PC-9 (cell line): ENCODE measurements around the gene SV2C. TPM values are rescaled to one million over a fixed set of nuclear protein-coding genes. Genes with fewer than 3 reads are reported as not detected.
A peak's percentile ranks its signal among the peaks of the same experiment; 100 is the strongest.

Experiments used
- BruUV-seq: library from RNA; stranded (reverse); fragments of 400-500 nt; replicated peaks from 2 replicates; lab custom pipeline; 2021; lab: Mats Ljungman, UMichigan
- CTCF ChIA-PET: fragments of 300-600 bp; sonication (Branson Sonifier 250); formaldehyde crosslinking; loops from one replicate; lab custom pipeline; 2022; ENCODE audit warnings: antibody characterized with exemption; lab: Charles Lee
- POLR2A ChIA-PET: fragments of 300-600 bp; sonication (Branson Sonifier 250); formaldehyde crosslinking; loops from one replicate; lab custom pipeline; 2022; ENCODE audit warnings: antibody characterized with exemption; ENCODE audit not compliant: unreplicated experiment; lab: Charles Lee
- DNase-seq, 2 experiments: peaks; one replicate each; pipeline versions ENCODE4 v3.0.0 to v3.0.0-alpha.2; 2015 to 2022; ENCODE audit warnings: mixed read lengths in 1 of 2
- H2AFZ ChIP-seq: fragments of 200-600 bp; sonication (generic); 2 replicates; pipeline ENCODE4 v1.8.1; 2017; ENCODE audit warnings: antibody characterized with exemption
- H3F3A ChIP-seq: fragments of 200-600 bp; sonication (generic); 2 replicates; pipeline ENCODE4 v1.8.1; 2017; ENCODE audit warnings: antibody characterized with exemption, mild to moderate bottlenecking, low read depth; ENCODE audit not compliant: insufficient read depth
- H3K27ac ChIP-seq: fragments of 200-600 bp; sonication (generic); 2 replicates; pipeline ENCODE4 v1.6.1; 2016; ENCODE audit warnings: mixed run types
- H3K27me3 ChIP-seq: fragments of 200-600 bp; sonication (generic); 2 replicates; pipeline ENCODE4 v1.6.1; 2016; ENCODE audit warnings: low read depth, mixed run types; ENCODE audit not compliant: insufficient read depth
- H3K36me3 ChIP-seq: fragments of 200-600 bp; sonication (generic); 2 replicates; pipeline ENCODE4 v1.6.1; 2016; ENCODE audit warnings: low read depth, mixed run types
- H3K4me1 ChIP-seq: fragments of 200-600 bp; sonication (generic); replicated peaks from 2 replicates; pipeline ENCODE4 v1.6.1; 2016; ENCODE audit warnings: mixed run types; ENCODE audit not compliant: insufficient read depth
- H3K4me2 ChIP-seq: fragments of 200-600 bp; sonication (generic); 2 replicates; pipeline ENCODE4 v1.6.1; 2017; ENCODE audit warnings: mixed run types
- H3K4me3 ChIP-seq: fragments of 200-600 bp; sonication (generic); 2 replicates; pipeline ENCODE4 v1.6.1; 2016; ENCODE audit warnings: mixed run types
- H3K79me2 ChIP-seq: fragments of 200-600 bp; sonication (generic); 2 replicates; pipeline ENCODE4 v1.6.1; 2017; ENCODE audit warnings: low read depth, mixed run types
- H3K9me2 ChIP-seq: fragments of 200-600 bp; sonication (generic); 2 replicates; pipeline ENCODE4 v1.8.1; 2017; ENCODE audit warnings: mild to moderate bottlenecking; ENCODE audit not compliant: insufficient read depth
- H3K9me3 ChIP-seq: fragments of 200-600 bp; sonication (generic); 2 replicates; pipeline ENCODE4 v1.8.1; 2016; ENCODE audit warnings: low read depth; ENCODE audit not compliant: insufficient read depth
- H4K20me1 ChIP-seq: fragments of 200-600 bp; sonication (generic); 2 replicates; pipeline ENCODE4 v1.8.1; 2017; ENCODE audit not compliant: insufficient read depth
- EZH2 ChIP-seq: fragments of 200-600 bp; sonication (generic); IDR thresholded peaks from 2 replicates; pipeline ENCODE4 v1.8.0; 2017; ENCODE audit warnings: antibody characterized with exemption, low read depth
- intact Hi-C: fragments of 100-400 bp; cut with micrococcal nuclease; formaldehyde crosslinking; loops from one replicate; pipeline ENCODE4 v1.10.0; 2022; ENCODE audit not compliant: unreplicated experiment
- total RNA-seq: library from RNA; stranded (reverse); gene quantifications from 2 replicates; pipeline ENCODE4 v1.2.3, GENCODE V29; 2021
- TF ChIP-seq, protein P1 (sequence below): fragments of 200-600 bp; sonication (generic); conservative IDR thresholded peaks from 2 replicates; pipeline ENCODE4 v1.6.1; 2017; ENCODE audit warnings: mixed run types, antibody characterized with exemption, mild to moderate bottlenecking, moderate library complexity

Gene SV2C
- total RNA-seq, 1 experiment from 2014 or later: not detected

DNA sequence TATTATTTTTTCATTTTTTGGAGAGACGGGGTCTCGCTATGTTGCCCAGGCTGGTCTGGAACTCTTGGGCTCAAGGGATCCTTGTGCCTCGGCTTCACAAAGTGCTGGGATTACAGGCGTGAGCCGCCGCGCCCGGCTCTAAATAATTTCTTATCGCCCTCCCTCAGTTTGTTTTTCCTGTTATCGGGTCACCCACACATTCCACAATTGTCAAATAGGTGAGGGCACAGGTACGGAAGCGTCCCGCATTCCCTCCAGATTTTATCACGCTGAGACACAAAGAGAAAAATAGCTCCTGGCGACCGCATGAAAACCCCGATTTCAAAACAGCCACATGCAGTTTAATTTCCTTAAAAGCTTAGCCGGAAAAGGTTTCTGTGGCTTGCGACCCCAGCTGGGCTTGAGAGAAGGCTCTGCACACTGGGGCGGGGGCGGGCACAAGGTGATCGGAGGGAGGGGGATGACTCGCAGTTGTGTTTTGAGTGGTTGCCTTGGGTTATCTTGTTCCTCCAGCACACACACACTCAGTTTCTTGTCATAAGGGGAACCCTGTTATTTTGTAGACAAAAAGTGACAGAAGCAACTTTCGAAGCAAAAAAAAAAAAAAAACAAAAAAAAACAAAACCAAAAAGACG lies 319.2 kb downstream of the SV2C start:
- no TSS peak for BruUV-seq
- Histone ChIP-seq H3K4me3 (peak overlapping the region; percentile 76), H3K27ac (no peak overlapping the region), H3F3A (0 out of 2 replicates have a peak, but pooled peaks cover 4% of the 10 kb centered on the region), H3K9me2 (no peaks in the 10 kb centered on the region), H3K9me3 (no peaks in the 10 kb centered on the region), H2AFZ (peak overlapping the region; percentile 85), H4K20me1 (no peaks in the 10 kb centered on the region), H3K4me2 (peak overlapping the region; percentile 93), H3K79me2 (no peaks in the 10 kb centered on the region), H3K4me1 (peaks cover 11% of the 10 kb centered on the region; the same call in 1 of the 2 replicates), H3K36me3 (no peaks in the 10 kb centered on the region), H3K27me3 (no peaks in the 10 kb centered on the region)
- TF ChIP-seq EZH2: no peak
- TF ChIP-seq, protein P1, sequence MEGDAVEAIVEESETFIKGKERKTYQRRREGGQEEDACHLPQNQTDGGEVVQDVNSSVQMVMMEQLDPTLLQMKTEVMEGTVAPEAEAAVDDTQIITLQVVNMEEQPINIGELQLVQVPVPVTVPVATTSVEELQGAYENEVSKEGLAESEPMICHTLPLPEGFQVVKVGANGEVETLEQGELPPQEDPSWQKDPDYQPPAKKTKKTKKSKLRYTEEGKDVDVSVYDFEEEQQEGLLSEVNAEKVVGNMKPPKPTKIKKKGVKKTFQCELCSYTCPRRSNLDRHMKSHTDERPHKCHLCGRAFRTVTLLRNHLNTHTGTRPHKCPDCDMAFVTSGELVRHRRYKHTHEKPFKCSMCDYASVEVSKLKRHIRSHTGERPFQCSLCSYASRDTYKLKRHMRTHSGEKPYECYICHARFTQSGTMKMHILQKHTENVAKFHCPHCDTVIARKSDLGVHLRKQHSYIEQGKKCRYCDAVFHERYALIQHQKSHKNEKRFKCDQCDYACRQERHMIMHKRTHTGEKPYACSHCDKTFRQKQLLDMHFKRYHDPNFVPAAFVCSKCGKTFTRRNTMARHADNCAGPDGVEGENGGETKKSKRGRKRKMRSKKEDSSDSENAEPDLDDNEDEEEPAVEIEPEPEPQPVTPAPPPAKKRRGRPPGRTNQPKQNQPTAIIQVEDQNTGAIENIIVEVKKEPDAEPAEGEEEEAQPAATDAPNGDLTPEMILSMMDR: no peak
- intact Hi-C loops: loop anchor here (2.0 kb wide), 2 partner anchors 30 to 64 kb away; no protein-coding TSS in a partner anchor
- ChIA-PET POLR2A (interaction anchor here (0.8 kb wide), 1 partner anchor 207 kb away, joined by 21 read pairs; no protein-coding TSS in a partner anchor), CTCF (interaction anchor here (0.7 to 0.8 kb wide), 2 partner anchors 12 to 625 kb away, joined by 3 to 10 read pairs; no protein-coding TSS in a partner anchor)
- peak; percentile 66 to 94 for DNase-seq

DNA sequence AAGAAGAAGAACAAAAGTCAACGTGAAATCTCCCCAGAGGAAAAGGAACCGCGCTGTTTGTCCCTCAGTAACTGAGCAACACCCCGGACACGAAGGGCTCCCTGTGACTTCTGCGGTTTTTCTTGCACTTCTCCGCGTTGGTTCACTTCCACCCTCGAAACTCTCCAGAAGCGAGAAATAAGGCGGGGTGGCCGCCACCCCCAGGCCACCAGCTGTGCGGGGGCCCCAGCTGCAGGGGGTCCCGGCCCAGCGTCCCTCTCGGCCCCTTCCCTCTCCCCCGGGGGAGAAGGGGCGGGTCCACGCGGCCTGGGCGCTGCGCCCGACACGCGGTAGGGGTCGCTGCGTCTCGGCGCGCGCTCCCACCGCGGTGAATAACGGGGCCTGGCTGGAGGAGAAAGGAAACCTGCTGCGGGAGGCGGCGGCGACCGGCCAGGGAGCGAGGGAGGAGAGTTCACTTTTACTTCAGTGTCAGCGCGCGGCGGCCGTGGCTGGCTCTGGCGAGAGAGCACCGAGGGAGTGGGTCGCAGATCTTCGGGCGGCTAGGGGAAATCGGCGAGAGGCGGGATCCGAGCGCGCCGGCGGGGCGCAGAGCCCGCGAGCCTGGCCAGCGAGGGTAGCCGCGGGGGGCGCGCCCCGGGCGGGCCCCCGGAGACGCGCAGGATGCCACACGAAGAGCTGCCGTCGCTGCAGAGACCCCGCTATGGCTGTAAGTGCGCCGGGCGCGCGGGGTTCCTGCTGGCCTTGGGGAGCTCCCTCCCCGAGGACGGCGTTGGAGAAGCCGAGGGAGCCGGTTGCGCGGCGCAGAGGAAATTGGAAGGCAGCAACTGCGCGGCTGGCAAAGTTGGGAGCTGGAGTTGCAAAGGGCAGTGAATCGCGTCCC lies 319.9 kb downstream of the SV2C start, which contains the start of gene IQGAP2:
TSS of gene IQGAP2 (plus strand) at position 400 of the 880 bp plus-strand sequence. CDS start at position 661, 261 bp downstream.
- no TSS peak for BruUV-seq
- Histone ChIP-seq H3K9me3 (no peaks in the 10 kb centered on the region), H3K27me3 (no peaks in the 10 kb centered on the region), H3K4me1 (peaks cover 11% of the 10 kb centered on the region; the same call in 1 of the 2 replicates), H3K4me3 (peak within 1 kb of the TSS; percentile 76), H3K4me2 (peak within 1 kb of the TSS; percentile 93), H3K9me2 (no peaks in the 10 kb centered on the region), H3K79me2 (no peaks in the 10 kb centered on the region), H3F3A (0 out of 2 replicates have a peak, but pooled peaks cover 4% of the 10 kb centered on the region), H3K27ac (no peak within 1 kb of the TSS), H3K36me3 (no peaks in the 10 kb centered on the region), H4K20me1 (no peaks in the 10 kb centered on the region), H2AFZ (peak within 1 kb of the TSS; percentile 85)
- TF ChIP-seq EZH2: no peak
- TF ChIP-seq, protein P1: peak; percentile 66; the same call in 1 of the 2 replicates
- ChIA-PET CTCF (interaction anchor here (0.7 to 0.8 kb wide), 2 partner anchors 11 to 625 kb away, joined by 3 to 10 read pairs; no protein-coding TSS in a partner anchor), POLR2A (interaction anchor here (0.8 kb wide), 1 partner anchor 206 kb away, joined by 21 read pairs; no protein-coding TSS in a partner anchor)
- peak in 1 of 2 experiments; percentile 39 for DNase-seq
- intact Hi-C loops: loop anchor here (2.0 kb wide), 2 partner anchors 30 to 64 kb away; no protein-coding TSS in a partner anchor
